HEK293 (cell line): ENCODE measurements around the gene SLC38A10.
A peak's percentile ranks its signal among the peaks of the same experiment; 100 is the strongest.

ENCODE experiments used
- CTCF ChIA-PET: fragments of 350-600 bp; formaldehyde crosslinking; extraction: SDS; loops from one replicate; lab custom pipeline; 2021; ENCODE audit warnings: antibody characterized with exemption; lab: Yijun Ruan, JAX
- POLR2A ChIA-PET: fragments of 300-600 bp; formaldehyde crosslinking; extraction: SDS; loops from one replicate; lab custom pipeline; 2020; ENCODE audit warnings: antibody characterized with exemption, inconsistent platforms; lab: Yijun Ruan, JAX
- H3K27ac ChIP-seq: fragments of 200-500 bp; sonication (Bioruptor generic); 2 replicates; pipeline ENCODE4 v1.5.1; 2014; ENCODE audit warnings: low read depth, low read length, control low read depth, inconsistent platforms; ENCODE audit errors: extremely low read depth
- H3K36me3 ChIP-seq, 2 experiments: fragments of 200-500 bp in 1 of 2; sonication (Bioruptor generic) in 1 of 2; 1 replicate in 1 of 2; 2 replicates in 1 of 2; pipeline ENCODE4 v1.5.1; 2014 to 2017; ENCODE audit warnings: inconsistent platforms in 2 of 2, low read length in 2 of 2; ENCODE audit not compliant: control insufficient read depth in 2 of 2, insufficient read depth in 1 of 2
- H3K4me1 ChIP-seq: fragments of 200-500 bp; sonication (Bioruptor generic); 2 replicates; pipeline ENCODE4 v1.5.1; 2014; ENCODE audit warnings: mild to moderate bottlenecking, low read length, inconsistent platforms; ENCODE audit not compliant: control insufficient read depth, insufficient read depth
- H3K4me3 ChIP-seq: 2 replicates; pipeline ENCODE4 v1.5.1; 2011; ENCODE audit warnings: low read depth, mild to moderate bottlenecking, control low read depth, low read length, moderate library complexity
- H3K9me3 ChIP-seq: fragments of 200-500 bp; sonication (Bioruptor generic); 2 replicates; pipeline ENCODE4 v1.5.1; 2014; ENCODE audit warnings: low read depth, low read length, inconsistent platforms; ENCODE audit not compliant: control insufficient read depth, insufficient read depth
- BCL11B ChIP-seq: fragments of 450-650 bp; formaldehyde crosslinking; IDR thresholded peaks from 2 replicates; pipeline ENCODE4 v1.5.1; 2016; ENCODE audit warnings: low read depth, missing biosample characterization, missing genetic modification characterization
- CTCF ChIP-seq: fragments of 450-650 bp; formaldehyde crosslinking; IDR thresholded peaks from 2 replicates; pipeline ENCODE4 v1.5.1; 2016; ENCODE audit warnings: missing biosample characterization, missing genetic modification characterization
- GFI1B ChIP-seq: fragments of 450-650 bp; formaldehyde crosslinking; IDR thresholded peaks from 2 replicates; pipeline ENCODE4 v1.5.1; 2016; ENCODE audit warnings: missing biosample characterization, missing genetic modification characterization
- GLIS2 ChIP-seq: fragments of 450-650 bp; formaldehyde crosslinking; IDR thresholded peaks from 2 replicates; pipeline ENCODE4 v1.5.1; 2016; ENCODE audit warnings: missing biosample characterization, missing genetic modification characterization
- PRDM6 ChIP-seq: fragments of 450-650 bp; formaldehyde crosslinking; IDR thresholded peaks from 2 replicates; pipeline ENCODE4 v1.5.1; 2017; ENCODE audit warnings: missing biosample characterization, missing genetic modification characterization
- ZBTB8A ChIP-seq: fragments of 450-650 bp; formaldehyde crosslinking; IDR thresholded peaks from 2 replicates; pipeline ENCODE4 v1.5.1; 2016; ENCODE audit warnings: missing biosample characterization, missing genetic modification characterization
- ZFP41 ChIP-seq: fragments of 450-650 bp; formaldehyde crosslinking; IDR thresholded peaks from 2 replicates; pipeline ENCODE4 v1.5.1; 2016; ENCODE audit warnings: missing biosample characterization, missing genetic modification characterization, borderline replicate concordance
- ZNF18 ChIP-seq: fragments of 450-650 bp; formaldehyde crosslinking; IDR thresholded peaks from 2 replicates; pipeline ENCODE4 v1.5.1; 2016; ENCODE audit warnings: missing biosample characterization, missing genetic modification characterization
- ZNF239 ChIP-seq: fragments of 450-650 bp; formaldehyde crosslinking; IDR thresholded peaks from 2 replicates; pipeline ENCODE4 v1.5.1; 2016; ENCODE audit warnings: missing biosample characterization, missing genetic modification characterization
- ZNF274 ChIP-seq, 2 experiments: fragments of 200-500 bp in 1 of 2; fragments of 450-650 bp in 1 of 2; sonication (Bioruptor generic) in 1 of 2; formaldehyde crosslinking in 1 of 2; IDR thresholded peaks; 2 replicates each; pipeline versions ENCODE4 v1.5.1 to v1.6.1; 2014 to 2016; ENCODE audit warnings: borderline replicate concordance in 1 of 2, inconsistent platforms in 1 of 2, low read length in 1 of 2, missing biosample characterization in 1 of 2, missing genetic modification characterization in 1 of 2
- ZNF302 ChIP-seq: fragments of 450-650 bp; formaldehyde crosslinking; IDR thresholded peaks from 2 replicates; pipeline ENCODE4 v1.5.1; 2016; ENCODE audit warnings: missing biosample characterization, missing genetic modification characterization, low read depth
- ZNF350 ChIP-seq: fragments of 450-650 bp; formaldehyde crosslinking; IDR thresholded peaks from 2 replicates; pipeline ENCODE4 v1.5.0; 2017; ENCODE audit warnings: missing biosample characterization, mild to moderate bottlenecking, missing genetic modification characterization
- ZNF394 ChIP-seq: fragments of 450-650 bp; formaldehyde crosslinking; IDR thresholded peaks from 2 replicates; pipeline ENCODE4 v1.5.1; 2016; ENCODE audit warnings: missing biosample characterization, missing genetic modification characterization, mild to moderate bottlenecking, moderate library complexity, borderline replicate concordance
- ZNF510 ChIP-seq: fragments of 450-650 bp; formaldehyde crosslinking; IDR thresholded peaks from 2 replicates; pipeline ENCODE4 v1.5.1; 2018; ENCODE audit warnings: mild to moderate bottlenecking, missing genetic modification characterization, missing biosample characterization; ENCODE audit not compliant: insufficient replicate concordance
- ZNF561 ChIP-seq: fragments of 450-650 bp; IDR thresholded peaks from 2 replicates; pipeline ENCODE4 v1.5.1; 2018; ENCODE audit warnings: missing biosample characterization, missing genetic modification characterization, borderline replicate concordance
- ZNF610 ChIP-seq: fragments of 450-650 bp; formaldehyde crosslinking; IDR thresholded peaks from 2 replicates; pipeline ENCODE4 v1.5.1; 2016; ENCODE audit warnings: missing biosample characterization, missing genetic modification characterization, borderline replicate concordance
- ZNF629 ChIP-seq: fragments of 450-650 bp; formaldehyde crosslinking; IDR thresholded peaks from 2 replicates; pipeline ENCODE4 v1.5.1; 2017; ENCODE audit warnings: missing biosample characterization, missing genetic modification characterization
- ZNF76 ChIP-seq: fragments of 450-650 bp; formaldehyde crosslinking; IDR thresholded peaks from 2 replicates; pipeline ENCODE4; 2016; ENCODE audit warnings: low read depth, missing biosample characterization, missing genetic modification characterization, borderline replicate concordance
- ZSCAN16 ChIP-seq: fragments of 450-650 bp; formaldehyde crosslinking; IDR thresholded peaks from 2 replicates; pipeline ENCODE4 v1.5.1; 2016; ENCODE audit warnings: missing biosample characterization, missing genetic modification characterization
- ZSCAN18 ChIP-seq: fragments of 450-650 bp; formaldehyde crosslinking; IDR thresholded peaks from 2 replicates; pipeline ENCODE4 v1.5.1; 2016; ENCODE audit warnings: missing biosample characterization, missing genetic modification characterization
- TF ChIP-seq, protein P1 (sequence below): fragments of 450-650 bp; formaldehyde crosslinking; IDR thresholded peaks from 2 replicates; pipeline ENCODE4 v1.5.1; 2017; ENCODE audit warnings: missing biosample characterization, mild to moderate bottlenecking, missing genetic modification characterization, moderate library complexity
- TF ChIP-seq, protein P2 (sequence below): fragments of 450-650 bp; formaldehyde crosslinking; IDR thresholded peaks from 2 replicates; pipeline ENCODE4 v1.5.1; 2016; ENCODE audit warnings: missing biosample characterization, missing genetic modification characterization

Gene SLC38A10

GRCh38 chr17:81330884-81331245, 35.8 kb upstream of the SLC38A10 start:
- ChIA-PET POLR2A (interaction anchor here (3.3 kb wide), 1 partner anchor 66 kb away, joined by 52 read pairs; the partner anchor contains the start of gene BAHCC1), CTCF (interaction anchor here (0.6 to 0.7 kb wide), 2 partner anchors 20 to 76 kb away, joined by 4 read pairs; no protein-coding TSS in a partner anchor)

GRCh38 chr17:81329927-81330883, 35.1 kb upstream of the SLC38A10 start:
- H3K36me3 ChIP-seq, result no peaks in the 10 kb centered on the region
- peaks cover 16% of the 10 kb centered on the region for H3K4me1 ChIP-seq
- CTCF ChIA-PET, result interaction anchor here (0.5 to 1.4 kb wide), 11 partner anchors 9 to 154 kb away, joined by 3 to 6 read pairs (median 4); partner anchors contain the start of gene BAHCC1
- POLR2A ChIA-PET, result interaction anchor here (0.7 to 3.3 kb wide), 13 partner anchors 10 to 184 kb away, joined by 3 to 52 read pairs (median 4); partner anchors contain the start of genes ACTG1, BAHCC1 and SLC38A10
- no peak overlapping the region for H3K4me3 ChIP-seq
- H3K27ac ChIP-seq, result peak overlapping the region; percentile 91
- no peaks in the 10 kb centered on the region for H3K9me3 ChIP-seq
- TF ChIP-seq GLIS2 (tag by site-specific recombination) (peak; percentile 48; the same call in 1 of the 2 replicates), ZNF610 (tag by site-specific recombination) (no peak), GFI1B (tag by site-specific recombination) (no peak), ZNF510 (tag by site-specific recombination) (no peak), ZSCAN16 (tag by site-specific recombination) (no peak), ZNF350 (tag by site-specific recombination) (no peak), BCL11B (tag by site-specific recombination) (no peak), ZBTB8A (tag by site-specific recombination) (no peak), ZNF629 (tag by site-specific recombination) (no peak), PRDM6 (tag by site-specific recombination) (no peak), CTCF (peak; percentile 56), ZNF274 (IDR thresholded peaks at IDR 0.05; ENCODE audit: low read length) (no peak), ZNF274 (tag by site-specific recombination; IDR thresholded peaks at IDR 0.05; ENCODE audit: borderline replicate concordance) (no peak), ZSCAN18 (tag by site-specific recombination) (no peak), ZNF561 (tag by site-specific recombination) (no peak)
- TF ChIP-seq, protein P1, sequence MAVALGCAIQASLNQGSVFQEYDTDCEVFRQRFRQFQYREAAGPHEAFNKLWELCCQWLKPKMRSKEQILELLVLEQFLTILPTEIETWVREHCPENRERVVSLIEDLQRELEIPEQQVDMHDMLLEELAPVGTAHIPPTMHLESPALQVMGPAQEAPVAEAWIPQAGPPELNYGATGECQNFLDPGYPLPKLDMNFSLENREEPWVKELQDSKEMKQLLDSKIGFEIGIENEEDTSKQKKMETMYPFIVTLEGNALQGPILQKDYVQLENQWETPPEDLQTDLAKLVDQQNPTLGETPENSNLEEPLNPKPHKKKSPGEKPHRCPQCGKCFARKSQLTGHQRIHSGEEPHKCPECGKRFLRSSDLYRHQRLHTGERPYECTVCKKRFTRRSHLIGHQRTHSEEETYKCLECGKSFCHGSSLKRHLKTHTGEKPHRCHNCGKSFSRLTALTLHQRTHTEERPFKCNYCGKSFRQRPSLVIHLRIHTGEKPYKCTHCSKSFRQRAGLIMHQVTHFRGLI, result 0 out of 2 replicates have a peak, but pooled peaks have one; percentile 24
- TF ChIP-seq, protein P2, sequence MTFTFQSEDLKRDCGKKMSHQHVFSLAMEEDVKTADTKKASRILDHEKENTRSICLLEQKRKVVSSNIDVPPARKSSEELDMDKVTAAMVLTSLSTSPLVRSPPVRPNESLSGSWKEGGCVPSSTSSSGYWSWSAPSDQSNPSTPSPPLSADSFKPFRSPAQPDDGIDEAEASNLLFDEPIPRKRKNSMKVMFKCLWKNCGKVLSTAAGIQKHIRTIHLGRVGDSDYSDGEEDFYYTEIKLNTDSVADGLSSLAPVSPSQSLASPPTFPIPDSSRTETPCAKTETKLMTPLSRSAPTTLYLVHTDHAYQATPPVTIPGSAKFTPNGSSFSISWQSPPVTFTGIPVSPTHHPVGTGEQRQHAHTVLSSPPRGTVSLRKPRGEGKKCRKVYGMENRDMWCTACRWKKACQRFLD (tag by site-specific recombination), result no peak

More at GRCh38 chr17:81330884-81331245, 35.8 kb upstream of the SLC38A10 start:
- Histone ChIP-seq H3K36me3 (no peaks in the 10 kb centered on the region), H3K4me1 (peaks cover 16% of the 10 kb centered on the region), H3K4me3 (no peak overlapping the region), H3K9me3 (no peaks in the 10 kb centered on the region), H3K27ac (no peak overlapping the region)
- TF ChIP-seq ZFP41 (tag by site-specific recombination) (no peak), ZNF394 (tag by site-specific recombination) (no peak), ZNF76 (no peak), ZNF561 (tag by site-specific recombination) (no peak), ZNF18 (no peak), ZNF302 (tag by site-specific recombination) (no peak), ZNF239 (tag by site-specific recombination) (no peak)
